BJ (cell line): ENCODE measurements around the gene EVX2. TPM values are rescaled to one million over a fixed set of nuclear protein-coding genes. Genes with fewer than 3 reads are reported as not detected.

Experiments used
- CTCF ChIA-PET: fragments of 350-600 bp; formaldehyde crosslinking; extraction: SDS; loops from one replicate; lab custom pipeline; 2021; ENCODE audit warnings: antibody characterized with exemption, inconsistent platforms; lab: Yijun Ruan, JAX
- POLR2A ChIA-PET: fragments of 300-600 bp; sonication (Branson Sonifier 250); formaldehyde crosslinking; extraction: SDS; loops from one replicate; lab custom pipeline; 2021; ENCODE audit warnings: antibody characterized with exemption; lab: Charles Lee
- DNase-seq: peaks from one replicate; pipeline ENCODE4 v3.0.0-alpha.2; 2011; ENCODE audit warnings: low read depth
- H3K27me3 ChIP-seq: 2 replicates; pipeline ENCODE4 v1.6.0; 2011; ENCODE audit warnings: low read length; ENCODE audit not compliant: control insufficient read depth, insufficient read depth
- H3K36me3 ChIP-seq: 2 replicates; pipeline ENCODE4 v1.5.1; 2011; ENCODE audit warnings: low read length; ENCODE audit not compliant: control insufficient read depth, insufficient read depth
- H3K4me3 ChIP-seq: 2 replicates; pipeline ENCODE4 v1.5.1; 2011; ENCODE audit warnings: low read depth, mild to moderate bottlenecking, control low read depth, low read length
- CTCF ChIP-seq: IDR thresholded peaks from 2 replicates; pipeline ENCODE4 v1.5.1; 2011; ENCODE audit warnings: low read depth, mild to moderate bottlenecking, control low read depth, inconsistent platforms, low read length, moderate library complexity; ENCODE audit not compliant: insufficient read depth
- polyA plus RNA-seq: library from polyadenylated mRNA; depleted of rRNA; stranded (reverse); fragments of >200 nt; gene quantifications from 2 replicates; pipeline ENCODE4 v1.2.3, GENCODE V29; 2011

EVX2 gene
- polyA plus RNA-seq, 1 experiment: not detected

GRCh38 chr2:176072951-176073904 lies 10.5 kb downstream of the EVX2 start:
- no peak for TF ChIP-seq CTCF
- Histone ChIP-seq H3K4me3 (no peak overlapping the region), H3K36me3 (no peaks in the 10 kb centered on the region), H3K27me3 (peaks cover 8% of the 10 kb centered on the region)
- no peak for DNase-seq
- POLR2A ChIA-PET: no interaction called here
- CTCF ChIA-PET: interaction anchor here (0.6 to 3.0 kb wide), 2 partner anchors 129 to 383 kb away, joined by 3 to 11 read pairs; no protein-coding TSS in a partner anchor

GRCh38 chr2:176072292-176072669 lies 11.5 kb downstream of the EVX2 start:
- TF ChIP-seq CTCF: no peak
- no peak overlapping the region for H3K4me3 ChIP-seq
- H3K36me3 ChIP-seq: no peaks in the 10 kb centered on the region
- ChIA-PET POLR2A (no interaction called here), CTCF (interaction anchor here (0.9 kb wide), 1 partner anchor 10 kb away, joined by 3 read pairs; no protein-coding TSS in a partner anchor)
- H3K27me3 ChIP-seq: peaks cover 8% of the 10 kb centered on the region
- no peak for DNase-seq

GRCh38 chr2:176071330-176072291 lies 12.2 kb downstream of the EVX2 start:
- peaks cover 8% of the 10 kb centered on the region for H3K27me3 ChIP-seq

GRCh38 chr2:176068419-176068832 lies 15.3 kb downstream of the EVX2 start:
- ChIA-PET POLR2A (no interaction called here), CTCF (no interaction called here)
- no peak for TF ChIP-seq CTCF
- H3K4me3 ChIP-seq: no peak overlapping the region
- H3K36me3 ChIP-seq: no peaks in the 10 kb centered on the region
- no peak for DNase-seq
- no peaks in the 10 kb centered on the region for H3K27me3 ChIP-seq

More at GRCh38 chr2:176071330-176072291, 12.2 kb downstream of the EVX2 start:
- no peak for TF ChIP-seq CTCF
- DNase-seq: no peak
- H3K4me3 ChIP-seq: no peak overlapping the region
- ChIA-PET CTCF (interaction anchor here (0.9 to 1.2 kb wide), 2 partner anchors 8 to 11 kb away, joined by 3 to 4 read pairs; no protein-coding TSS in a partner anchor), POLR2A (no interaction called here)
- H3K36me3 ChIP-seq: no peaks in the 10 kb centered on the region
